HepG2 (cell line): Measurements from ENCODE around the gene MYL2.

Experiments used
- ARID2 ChIP-seq: sonication (generic); formaldehyde crosslinking; IDR thresholded peaks from 2 replicates; pipeline ENCODE4 v1.8.1; 2022; ENCODE audit warnings: mild to moderate bottlenecking, missing genetic modification reagents, borderline replicate concordance
- CCAR2 ChIP-seq: fragments of 200-400 bp; formaldehyde crosslinking; optimal IDR thresholded peaks from 2 replicates; pipeline ENCODE3; 2018; ENCODE audit warnings: low read depth, mild to moderate bottlenecking, low read length, moderate library complexity
- EP300 ChIP-seq, 3 experiments: sonication (generic) in 1 of 3; formaldehyde crosslinking in 1 of 3; IDR thresholded peaks; 2 replicates each; pipeline versions ENCODE4 v1.5.1 to v1.6.1; 2011 to 2020; ENCODE audit warnings: low read depth in 2 of 3, low read length in 2 of 3, borderline replicate concordance in 1 of 3, improper control_type of control experiment in 1 of 3, mild to moderate bottlenecking in 1 of 3, missing genetic modification reagents in 1 of 3, moderate library complexity in 1 of 3
- GABPA ChIP-seq, 2 experiments: IDR thresholded peaks; 2 replicates each; pipeline ENCODE4 v1.6.1; 2011 to 2016; ENCODE audit warnings: low read depth in 2 of 2, low read length in 1 of 2, missing biosample characterization in 1 of 2, missing genetic modification characterization in 1 of 2
- HNRNPUL1 ChIP-seq: fragments of 200-400 bp; formaldehyde crosslinking; IDR thresholded peaks from 2 replicates; pipeline ENCODE4 v1.6.1; 2017; ENCODE audit warnings: low read depth, mild to moderate bottlenecking, low read length, moderate library complexity
- TEAD2 ChIP-seq: sonication (generic); formaldehyde crosslinking; IDR thresholded peaks from 2 replicates; pipeline ENCODE4 v1.9.0; 2021; ENCODE audit warnings: missing genetic modification reagents
- ZBTB8A ChIP-seq: sonication (generic); formaldehyde crosslinking; IDR thresholded peaks from 2 replicates; pipeline ENCODE4 v1.4.0; 2020; ENCODE audit warnings: mild to moderate bottlenecking, low read depth, missing genetic modification reagents, borderline replicate concordance
- TF ChIP-seq, protein P1 (sequence below): sonication (generic); formaldehyde crosslinking; IDR thresholded peaks from 2 replicates; pipeline ENCODE4 v1.5.0; 2020; ENCODE audit warnings: mild to moderate bottlenecking, missing genetic modification reagents, moderate library complexity
- TF ChIP-seq, protein P2 (sequence below): conservative IDR thresholded peaks from 2 replicates; pipeline ENCODE4 v1.6.1; 2018; ENCODE audit warnings: missing genetic modification reagents
- TF ChIP-seq, protein P3 (sequence below): sonication (generic); formaldehyde crosslinking; IDR thresholded peaks from 2 replicates; pipeline ENCODE4 v1.8.1; 2023; ENCODE audit warnings: missing genetic modification reagents, inconsistent platforms, borderline replicate concordance

DNA sequence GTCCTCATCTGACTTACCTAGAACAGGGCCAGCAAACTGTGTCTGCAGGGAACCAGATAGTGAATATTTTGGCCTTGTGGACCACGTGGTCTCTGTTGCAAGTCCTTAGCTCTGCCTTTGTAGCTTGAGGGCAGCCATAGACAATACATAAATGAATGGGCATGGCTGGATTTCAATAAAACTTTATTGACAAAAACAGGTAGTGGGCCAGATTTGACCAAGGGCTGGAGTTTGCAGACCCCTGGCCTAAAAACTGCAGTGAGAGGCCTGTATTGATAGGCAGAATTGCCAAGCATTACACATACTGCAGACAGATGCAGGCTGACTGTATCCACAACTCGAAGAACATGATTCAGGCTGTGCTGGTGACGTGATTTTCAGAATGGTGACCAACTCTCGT is 48.3 kb downstream of the MYL2 start:
- no peak for TF ChIP-seq ZBTB8A (CRISPR knock-in tag)
- TF ChIP-seq ARID2 (CRISPR knock-in tag), result no peak
- TF ChIP-seq TEAD2 (CRISPR knock-in tag), result no peak
- TF ChIP-seq, protein P1, sequence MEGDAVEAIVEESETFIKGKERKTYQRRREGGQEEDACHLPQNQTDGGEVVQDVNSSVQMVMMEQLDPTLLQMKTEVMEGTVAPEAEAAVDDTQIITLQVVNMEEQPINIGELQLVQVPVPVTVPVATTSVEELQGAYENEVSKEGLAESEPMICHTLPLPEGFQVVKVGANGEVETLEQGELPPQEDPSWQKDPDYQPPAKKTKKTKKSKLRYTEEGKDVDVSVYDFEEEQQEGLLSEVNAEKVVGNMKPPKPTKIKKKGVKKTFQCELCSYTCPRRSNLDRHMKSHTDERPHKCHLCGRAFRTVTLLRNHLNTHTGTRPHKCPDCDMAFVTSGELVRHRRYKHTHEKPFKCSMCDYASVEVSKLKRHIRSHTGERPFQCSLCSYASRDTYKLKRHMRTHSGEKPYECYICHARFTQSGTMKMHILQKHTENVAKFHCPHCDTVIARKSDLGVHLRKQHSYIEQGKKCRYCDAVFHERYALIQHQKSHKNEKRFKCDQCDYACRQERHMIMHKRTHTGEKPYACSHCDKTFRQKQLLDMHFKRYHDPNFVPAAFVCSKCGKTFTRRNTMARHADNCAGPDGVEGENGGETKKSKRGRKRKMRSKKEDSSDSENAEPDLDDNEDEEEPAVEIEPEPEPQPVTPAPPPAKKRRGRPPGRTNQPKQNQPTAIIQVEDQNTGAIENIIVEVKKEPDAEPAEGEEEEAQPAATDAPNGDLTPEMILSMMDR, result no peak
- no peak for TF ChIP-seq EP300 (IDR thresholded peaks at IDR 0.05; ENCODE audit: low read depth in 2 of 2, low read length in 2 of 2)
- TF ChIP-seq EP300 (CRISPR knock-in tag; IDR thresholded peaks at IDR 0.05; ENCODE audit: borderline replicate concordance), result no peak
- TF ChIP-seq GABPA (IDR thresholded peaks at IDR 0.05; ENCODE audit: low read depth, low read length), result no peak
- no peak for TF ChIP-seq GABPA (CRISPR knock-in tag; IDR thresholded peaks at IDR 0.05; ENCODE audit: low read depth)
- TF ChIP-seq, protein P2, sequence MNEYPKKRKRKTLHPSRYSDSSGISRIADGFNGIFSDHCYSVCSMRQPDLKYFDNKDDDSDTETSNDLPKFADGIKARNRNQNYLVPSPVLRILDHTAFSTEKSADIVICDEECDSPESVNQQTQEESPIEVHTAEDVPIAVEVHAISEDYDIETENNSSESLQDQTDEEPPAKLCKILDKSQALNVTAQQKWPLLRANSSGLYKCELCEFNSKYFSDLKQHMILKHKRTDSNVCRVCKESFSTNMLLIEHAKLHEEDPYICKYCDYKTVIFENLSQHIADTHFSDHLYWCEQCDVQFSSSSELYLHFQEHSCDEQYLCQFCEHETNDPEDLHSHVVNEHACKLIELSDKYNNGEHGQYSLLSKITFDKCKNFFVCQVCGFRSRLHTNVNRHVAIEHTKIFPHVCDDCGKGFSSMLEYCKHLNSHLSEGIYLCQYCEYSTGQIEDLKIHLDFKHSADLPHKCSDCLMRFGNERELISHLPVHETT (CRISPR knock-in tag), result no peak
- TF ChIP-seq, protein P3, sequence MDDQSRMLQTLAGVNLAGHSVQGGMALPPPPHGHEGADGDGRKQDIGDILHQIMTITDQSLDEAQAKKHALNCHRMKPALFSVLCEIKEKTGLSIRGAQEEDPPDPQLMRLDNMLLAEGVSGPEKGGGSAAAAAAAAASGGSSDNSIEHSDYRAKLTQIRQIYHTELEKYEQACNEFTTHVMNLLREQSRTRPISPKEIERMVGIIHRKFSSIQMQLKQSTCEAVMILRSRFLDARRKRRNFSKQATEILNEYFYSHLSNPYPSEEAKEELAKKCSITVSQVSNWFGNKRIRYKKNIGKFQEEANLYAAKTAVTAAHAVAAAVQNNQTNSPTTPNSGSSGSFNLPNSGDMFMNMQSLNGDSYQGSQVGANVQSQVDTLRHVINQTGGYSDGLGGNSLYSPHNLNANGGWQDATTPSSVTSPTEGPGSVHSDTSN (CRISPR knock-in tag), result no peak
- TF ChIP-seq CCAR2, result no peak
- TF ChIP-seq HNRNPUL1, result no peak
